Frontal cortex (tissue), 4 donors: ENCODE measurements around the gene ATG13. TPM values are rescaled to one million over a fixed set of nuclear protein-coding genes. Genes with fewer than 3 reads are reported as not detected.
"Not testable (repeated sequence)": the region's sequence is repeated elsewhere in the genome, so short reads cannot be mapped to it uniquely, and the experiment has no call there.

Source experiments
- DNase-seq, 2 donors: peaks; one replicate each; pipeline ENCODE4 v3.0.0; 2012; ENCODE audit warnings: low spot score in 2 of 2
- FAIRE-seq: peaks from 2 replicates; lab custom pipeline; 2012; peaks lifted over from hg19 to GRCh38; lab: Jason Lieb, UNC
- total RNA-seq: library from RNA; depleted of rRNA; stranded (reverse); fragments of >200 nt; gene quantifications from one replicate; pipeline ENCODE4 v1.2.3, GENCODE V29; 2014
- donor health status: control.
- donor health status: control.
- donor health status: control.

The ATG13 gene
- total RNA-seq, 1 donor from 2014 or later, result 47.7 TPM

DNA sequence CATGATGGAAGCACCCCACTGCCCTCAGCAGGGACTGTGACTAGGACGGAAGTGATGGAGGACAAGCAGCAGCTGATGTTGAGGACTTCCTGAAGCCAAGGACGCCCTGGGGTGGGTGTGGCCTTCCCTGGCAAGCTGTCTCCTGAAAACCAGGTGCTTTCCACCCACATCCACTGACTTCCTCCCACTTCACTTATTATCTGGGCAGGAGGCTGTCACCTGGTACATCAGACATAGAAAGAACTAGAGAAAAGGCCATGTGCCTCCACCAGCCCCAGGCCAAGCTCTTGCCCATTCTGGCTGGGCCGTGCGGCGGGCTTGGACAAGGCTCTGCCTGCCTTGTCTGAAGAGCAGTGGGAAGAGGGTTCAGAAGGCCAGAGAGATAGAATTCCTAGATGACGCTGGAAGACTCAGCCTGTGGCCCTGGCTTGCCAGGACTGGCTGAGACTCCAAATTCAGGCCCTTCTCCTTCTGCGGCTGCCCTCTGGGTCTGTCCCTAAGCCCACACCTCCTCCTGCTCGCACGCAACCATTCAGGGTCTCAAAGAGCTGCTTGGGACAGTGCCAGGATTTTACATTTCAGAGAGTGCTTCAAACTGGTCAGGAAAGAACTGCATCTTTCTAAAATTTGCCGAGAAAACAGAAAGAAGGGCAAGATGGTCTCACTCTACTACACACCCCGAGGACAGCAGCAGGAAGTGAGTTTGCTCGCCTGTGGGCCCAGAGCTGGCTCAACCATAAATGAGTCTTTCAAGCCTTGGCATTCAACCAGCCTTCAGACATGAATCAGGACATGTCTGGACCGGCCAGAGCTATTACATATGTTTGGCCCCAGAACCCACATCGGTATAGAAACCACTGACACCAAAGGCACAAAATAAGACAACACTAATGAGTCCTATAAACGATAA, 69.8 kb downstream of the ATG13 start:
- FAIRE-seq (no peak), DNase-seq (no peak)

- DNase-seq, result no peak
- no peak for FAIRE-seq
Observed at GRCh38 chr11:46690702-46691101, 73.3 kb downstream of the ATG13 start.

- FAIRE-seq, result no peak
- DNase-seq, result no peak
Observed at GRCh38 chr11:46692450-46692849, 75.1 kb downstream of the ATG13 start.

DNA sequence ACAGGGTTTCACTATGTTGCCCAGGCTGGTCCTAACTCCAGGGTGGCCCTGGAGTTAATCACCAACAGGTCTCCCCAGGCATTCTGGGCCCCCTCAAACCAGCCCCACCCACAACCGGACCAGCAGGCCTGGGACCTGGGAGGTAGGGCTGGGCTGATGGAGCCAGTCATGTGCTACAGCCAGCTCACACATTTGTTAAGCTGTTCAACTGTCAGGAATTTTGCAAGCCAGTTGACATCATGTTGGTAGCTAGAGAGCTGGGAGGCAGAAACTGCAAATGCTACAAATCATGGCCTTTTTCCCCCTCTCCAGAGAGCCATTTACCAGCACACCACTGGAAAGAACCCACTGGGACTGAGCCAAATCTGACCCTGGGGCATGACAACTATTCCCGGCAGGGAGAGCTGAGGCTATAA, 76.3 kb downstream of the ATG13 start:
- DNase-seq (no peak), FAIRE-seq (no peak)

- DNase-seq (no peak), FAIRE-seq (no peak)
Observed at GRCh38 chr11:46694072-46694471, 76.7 kb downstream of the ATG13 start.

DNA sequence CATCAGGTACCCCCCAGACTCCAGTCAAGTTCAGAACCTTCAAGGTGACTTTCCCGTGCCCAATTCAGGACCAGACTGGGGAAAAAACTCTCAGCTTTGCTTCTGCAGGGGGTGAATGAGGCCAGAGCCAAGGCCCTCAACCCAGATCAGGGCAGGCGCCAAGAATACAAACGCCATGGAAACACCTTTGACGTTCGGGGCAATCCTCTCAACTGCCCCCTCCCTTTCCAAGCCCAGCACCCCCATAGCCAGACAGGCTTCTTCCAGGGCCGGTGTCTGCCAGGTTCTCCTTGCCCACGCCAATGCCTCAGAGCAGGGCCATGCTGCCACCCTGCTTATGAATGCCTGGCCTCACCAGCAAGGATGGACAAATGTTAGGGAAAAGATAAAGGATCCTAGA, 77.3 kb downstream of the ATG13 start:
- no peak for FAIRE-seq

DNA sequence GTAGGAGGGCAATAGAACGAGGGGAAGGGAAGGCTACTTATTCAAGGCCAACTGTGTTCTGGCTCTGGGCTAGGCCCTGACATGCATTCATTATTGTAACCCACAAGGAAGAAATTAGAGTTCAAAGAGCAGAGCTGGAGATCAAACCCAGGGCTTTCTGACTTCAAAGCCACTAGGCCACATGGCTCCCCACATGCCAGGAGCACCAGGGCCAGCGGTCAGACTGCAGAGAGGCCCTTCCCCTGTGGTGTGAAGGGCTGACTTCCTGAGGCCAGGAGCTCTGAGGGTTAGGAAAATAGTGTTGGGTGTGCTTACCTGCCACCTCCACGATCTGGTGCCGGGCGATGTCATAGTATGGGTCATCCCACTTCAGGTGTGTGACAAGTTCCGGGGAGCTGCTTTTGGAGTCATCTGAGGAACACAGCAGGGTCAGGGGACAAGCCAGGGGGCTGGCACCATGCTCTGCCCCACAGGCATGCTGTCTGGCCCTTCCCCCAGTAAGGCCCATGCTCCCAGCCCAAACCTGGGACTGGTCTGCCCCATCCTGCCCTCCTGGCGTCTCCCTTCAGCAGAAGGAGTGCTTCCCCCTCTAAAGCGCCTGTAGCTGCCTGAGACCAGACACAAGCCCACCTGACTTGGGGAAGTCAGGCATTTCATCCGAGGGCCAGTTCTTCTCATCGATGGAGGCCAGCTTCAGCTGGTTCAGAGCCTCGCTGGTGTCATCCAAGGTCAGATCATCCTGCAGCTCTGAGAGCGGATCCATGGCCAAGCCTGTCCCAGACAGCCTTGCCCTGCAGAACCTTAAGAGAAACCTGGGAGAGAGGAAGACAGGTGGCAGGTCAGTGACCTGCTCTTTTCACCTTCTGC, 78.2 kb downstream of the ATG13 start:
- FAIRE-seq, result no peak
- no peak for DNase-seq

More for the DNA sequence above, 77.3 kb downstream of the ATG13 start:
- DNase-seq, result no peak

- FAIRE-seq, result peak; percentile 42
- DNase-seq, result peak; percentile 66
Observed at GRCh38 chr11:46696212-46696558, 78.8 kb downstream of the ATG13 start.

- no peak for DNase-seq
- FAIRE-seq, result no peak
Observed at GRCh38 chr11:46697303-46697702, 80.0 kb downstream of the ATG13 start.

- no peak for FAIRE-seq
- no peak for DNase-seq
Observed at GRCh38 chr11:46697723-46698122, 80.4 kb downstream of the ATG13 start.

GRCh38 chr11:46698597-46698996, 81.2 kb downstream of the ATG13 start:
- FAIRE-seq (no peak), DNase-seq (no peak)

GRCh38 chr11:46700241-46701077, 83.1 kb downstream of the ATG13 start, which contains the start of the genes ARHGAP1 and ZNF408:
Gene ARHGAP1, minus strand, starts transcription at chr11:46700619. Its CDS starts 4,512 bp downstream, at chr11:46696107.
Gene ZNF408, plus strand, starts transcription at chr11:46701031. Its CDS starts 17 bp downstream, at chr11:46701048.
- FAIRE-seq, result no peak
- peak; percentile 82 to 92 for DNase-seq

DNA sequence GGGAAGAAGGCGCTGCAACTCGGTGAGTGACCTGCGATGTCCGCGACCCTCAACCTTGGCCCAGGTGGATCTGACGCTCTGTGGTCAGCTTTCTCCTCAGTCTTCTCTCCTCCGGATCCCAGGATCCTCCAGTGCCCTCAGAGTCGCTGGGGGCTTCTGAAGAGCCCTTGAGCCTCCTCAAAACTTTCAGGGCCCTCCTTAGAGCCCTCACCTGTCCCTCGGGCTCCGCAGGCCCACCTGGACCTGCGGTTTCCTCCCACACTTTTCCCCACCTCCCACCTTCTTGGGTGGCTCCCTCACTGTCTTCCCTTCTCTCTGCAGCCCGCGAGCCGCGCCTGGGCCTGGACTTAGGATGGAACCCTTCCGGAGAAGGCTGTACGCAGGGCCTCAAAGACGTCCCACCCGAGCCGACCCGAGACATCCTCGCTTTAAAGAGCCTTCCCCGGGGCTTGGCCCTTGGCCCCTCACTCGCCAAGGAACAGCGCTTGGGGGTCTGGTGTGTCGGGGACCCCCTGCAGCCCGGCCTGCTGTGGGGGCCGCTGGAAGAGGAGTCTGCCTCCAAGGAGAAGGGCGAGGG, 83.8 kb downstream of the ATG13 start:
- DNase-seq (no peak), FAIRE-seq (no peak)

DNA sequence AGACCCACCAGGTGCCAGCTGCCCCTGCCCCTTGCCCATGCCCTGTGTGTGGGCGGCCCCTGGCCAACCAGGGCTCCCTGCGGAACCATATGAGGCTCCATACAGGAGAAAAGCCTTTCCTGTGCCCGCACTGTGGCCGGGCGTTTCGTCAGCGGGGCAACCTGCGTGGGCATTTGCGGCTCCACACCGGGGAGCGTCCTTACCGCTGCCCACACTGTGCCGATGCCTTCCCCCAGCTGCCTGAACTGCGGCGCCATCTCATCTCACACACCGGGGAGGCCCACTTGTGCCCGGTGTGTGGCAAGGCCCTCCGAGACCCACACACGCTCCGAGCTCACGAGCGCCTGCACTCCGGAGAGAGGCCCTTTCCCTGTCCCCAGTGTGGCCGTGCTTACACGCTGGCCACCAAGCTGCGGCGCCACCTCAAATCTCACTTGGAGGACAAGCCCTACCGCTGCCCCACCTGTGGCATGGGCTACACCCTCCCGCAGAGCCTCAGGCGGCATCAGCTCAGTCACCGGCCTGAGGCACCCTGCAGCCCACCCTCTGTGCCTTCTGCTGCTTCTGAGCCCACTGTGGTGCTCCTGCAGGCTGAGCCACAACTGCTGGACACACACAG, 87.8 kb downstream of the ATG13 start:
- DNase-seq (no peak), FAIRE-seq (no peak)

- FAIRE-seq (no peak), DNase-seq (no peak)
Observed at GRCh38 chr11:46706886-46707285, 89.5 kb downstream of the ATG13 start.

- not testable (repeated sequence) for DNase-seq, FAIRE-seq
Observed at GRCh38 chr11:46709351-46709750, 92.0 kb downstream of the ATG13 start.

- FAIRE-seq (no peak), DNase-seq (peak in 1 of 2 donors; percentile 43)
Observed at GRCh38 chr11:46710821-46711269, 93.5 kb downstream of the ATG13 start.

GRCh38 chr11:46711303-46711702, 94.0 kb downstream of the ATG13 start:
- no peak for FAIRE-seq
- no peak for DNase-seq
